AG04449 (cell line): ENCODE measurements around the gene PDF.

Experiments
- CTCF ChIA-PET: fragments of 350-600 bp; formaldehyde crosslinking; extraction: SDS; loops from one replicate; lab custom pipeline; 2021; ENCODE audit warnings: antibody characterized with exemption; lab: Yijun Ruan, JAX
- POLR2A ChIA-PET: fragments of 400-600, 350-600 bp; formaldehyde crosslinking; extraction: SDS; loops from one replicate; lab custom pipeline; 2020; ENCODE audit warnings: antibody characterized with exemption, inconsistent platforms; lab: Yijun Ruan, JAX
- DNase-seq: peaks from one replicate; pipeline ENCODE4 v3.0.0-alpha.2; 2010; ENCODE audit warnings: low read depth, low spot score
- H3K4me3 ChIP-seq: 2 replicates; pipeline ENCODE4 v1.5.1; 2011; ENCODE audit warnings: low read depth, mild to moderate bottlenecking, control low read depth, low read length
- TF ChIP-seq, protein P1 (sequence below): IDR thresholded peaks from one replicate; pipeline ENCODE4 v1.5.1; 2011; ENCODE audit warnings: mild to moderate bottlenecking, moderate library complexity, low read length, control low read depth, inconsistent platforms; ENCODE audit not compliant: insufficient read depth; ENCODE audit errors: missing control alignments

Gene PDF

DNA sequence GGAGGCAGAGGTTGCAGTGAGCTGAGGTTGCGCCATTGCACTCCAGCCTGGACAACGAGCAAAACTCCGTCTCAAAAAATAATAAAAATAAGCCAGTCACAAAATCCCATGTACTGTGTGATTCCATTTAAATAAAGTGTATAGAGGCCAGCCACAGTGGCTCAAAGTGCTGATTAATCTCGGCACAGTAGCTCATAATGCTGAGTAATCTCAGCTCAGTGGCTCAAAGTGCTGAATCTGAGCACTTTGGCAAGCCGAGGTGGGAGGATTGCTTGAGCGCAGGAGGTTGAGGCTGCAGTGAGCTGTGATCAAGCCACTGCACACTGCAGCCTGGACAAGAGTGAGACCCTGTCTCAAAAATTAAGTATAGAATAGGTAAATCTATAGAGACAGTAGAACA, 16.3 kb upstream of the PDF start:
- POLR2A ChIA-PET = no interaction called here
- CTCF ChIA-PET = interaction anchor here (0.8 to 0.9 kb wide), 2 partner anchors 10 to 12 kb away, joined by 3 read pairs; no protein-coding TSS in a partner anchor
- no peak for DNase-seq
- no peak overlapping the region for H3K4me3 ChIP-seq
- TF ChIP-seq, protein P1, sequence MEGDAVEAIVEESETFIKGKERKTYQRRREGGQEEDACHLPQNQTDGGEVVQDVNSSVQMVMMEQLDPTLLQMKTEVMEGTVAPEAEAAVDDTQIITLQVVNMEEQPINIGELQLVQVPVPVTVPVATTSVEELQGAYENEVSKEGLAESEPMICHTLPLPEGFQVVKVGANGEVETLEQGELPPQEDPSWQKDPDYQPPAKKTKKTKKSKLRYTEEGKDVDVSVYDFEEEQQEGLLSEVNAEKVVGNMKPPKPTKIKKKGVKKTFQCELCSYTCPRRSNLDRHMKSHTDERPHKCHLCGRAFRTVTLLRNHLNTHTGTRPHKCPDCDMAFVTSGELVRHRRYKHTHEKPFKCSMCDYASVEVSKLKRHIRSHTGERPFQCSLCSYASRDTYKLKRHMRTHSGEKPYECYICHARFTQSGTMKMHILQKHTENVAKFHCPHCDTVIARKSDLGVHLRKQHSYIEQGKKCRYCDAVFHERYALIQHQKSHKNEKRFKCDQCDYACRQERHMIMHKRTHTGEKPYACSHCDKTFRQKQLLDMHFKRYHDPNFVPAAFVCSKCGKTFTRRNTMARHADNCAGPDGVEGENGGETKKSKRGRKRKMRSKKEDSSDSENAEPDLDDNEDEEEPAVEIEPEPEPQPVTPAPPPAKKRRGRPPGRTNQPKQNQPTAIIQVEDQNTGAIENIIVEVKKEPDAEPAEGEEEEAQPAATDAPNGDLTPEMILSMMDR = no peak

DNA sequence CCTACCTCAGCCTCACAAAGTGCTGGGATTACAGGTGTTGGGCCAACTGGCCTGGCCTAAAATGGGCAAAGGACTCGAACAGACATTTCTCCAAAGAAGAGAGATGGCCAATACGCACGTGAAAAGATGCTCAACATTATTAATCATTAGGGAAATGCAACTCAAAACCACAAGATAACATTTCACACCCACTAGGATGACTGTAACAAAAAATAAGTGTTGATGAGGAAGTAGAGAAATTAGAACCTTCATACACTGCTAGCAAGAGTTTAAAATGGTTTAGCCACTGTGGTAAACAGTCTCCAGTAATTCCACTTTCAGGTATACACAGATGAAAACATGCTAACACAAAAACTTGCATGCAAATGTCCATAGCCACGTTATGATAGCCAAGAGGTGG, 15.5 kb upstream of the PDF start:
- ChIA-PET POLR2A (interaction anchor here (0.7 kb wide), 1 partner anchor 13 kb away, joined by 3 read pairs; no protein-coding TSS in a partner anchor), CTCF (interaction anchor here (0.9 kb wide), 1 partner anchor 12 kb away, joined by 3 read pairs; no protein-coding TSS in a partner anchor)
- H3K4me3 ChIP-seq = no peak overlapping the region
- no peak for DNase-seq
- TF ChIP-seq, protein P1 = no peak

GRCh38 chr16:69344171-69344570, 13.8 kb upstream of the PDF start:
- no peak for DNase-seq
- TF ChIP-seq, protein P1 = no peak
- CTCF ChIA-PET = interaction anchor here (1.0 kb wide), 2 partner anchors 18 to 27 kb away, joined by 3 read pairs; no protein-coding TSS in a partner anchor
- POLR2A ChIA-PET = interaction anchor here (1.1 kb wide), 1 partner anchor 14 kb away, joined by 3 read pairs; the partner anchor contains the start of gene PDF
- H3K4me3 ChIP-seq = no peak overlapping the region

- CTCF ChIA-PET = interaction anchor here (0.7 to 3.0 kb wide), 7 partner anchors 9 to 414 kb away, joined by 3 to 14 read pairs (median 4); partner anchors contain the start of genes NOB1, PDF and TMED6
- POLR2A ChIA-PET = interaction anchor here (1.5 kb wide), 1 partner anchor 11 kb away, joined by 3 read pairs; no protein-coding TSS in a partner anchor
- H3K4me3 ChIP-seq = peak overlapping the region; percentile 97
- DNase-seq = no peak
- TF ChIP-seq, protein P1 = no peak
Measured at GRCh38 chr16:69340095-69340644, 9.8 kb upstream of the PDF start.

GRCh38 chr16:69339289-69340094, 9.1 kb upstream of the PDF start, which contains the start of the genes COG8 and NIP7:
Gene COG8 (minus strand): TSS chr16:69339564. CDS start chr16:69339552, 12 bp downstream.
Gene NIP7 (plus strand): TSS chr16:69339772. CDS start chr16:69339830, 58 bp downstream.
- ChIA-PET CTCF (interaction anchor here (0.7 to 3.0 kb wide), 9 partner anchors 9 to 414 kb away, joined by 3 to 14 read pairs (median 4); partner anchors contain the start of genes NOB1 and PDF), POLR2A (interaction anchor here (1.0 to 1.5 kb wide), 2 partner anchors 10 to 153 kb away, joined by 3 read pairs; partner anchors contain the start of gene SNTB2)
- peak; percentile 86 for DNase-seq
- TF ChIP-seq, protein P1 = peak; percentile 88
- H3K4me3 ChIP-seq = peak within 1 kb of the TSS; percentile 97
